ENCODE measurements around the gene ASCL3. TPM values are rescaled to one million over a fixed set of nuclear protein-coding genes. Genes with fewer than 3 reads are reported as not detected.
"Not testable (repeated sequence)": the region's sequence is repeated elsewhere in the genome, so short reads cannot be mapped to it uniquely, and the experiment has no call there.

Gene ASCL3
- total RNA-seq, 2 donors from 2014 or later = not detected

DNA sequence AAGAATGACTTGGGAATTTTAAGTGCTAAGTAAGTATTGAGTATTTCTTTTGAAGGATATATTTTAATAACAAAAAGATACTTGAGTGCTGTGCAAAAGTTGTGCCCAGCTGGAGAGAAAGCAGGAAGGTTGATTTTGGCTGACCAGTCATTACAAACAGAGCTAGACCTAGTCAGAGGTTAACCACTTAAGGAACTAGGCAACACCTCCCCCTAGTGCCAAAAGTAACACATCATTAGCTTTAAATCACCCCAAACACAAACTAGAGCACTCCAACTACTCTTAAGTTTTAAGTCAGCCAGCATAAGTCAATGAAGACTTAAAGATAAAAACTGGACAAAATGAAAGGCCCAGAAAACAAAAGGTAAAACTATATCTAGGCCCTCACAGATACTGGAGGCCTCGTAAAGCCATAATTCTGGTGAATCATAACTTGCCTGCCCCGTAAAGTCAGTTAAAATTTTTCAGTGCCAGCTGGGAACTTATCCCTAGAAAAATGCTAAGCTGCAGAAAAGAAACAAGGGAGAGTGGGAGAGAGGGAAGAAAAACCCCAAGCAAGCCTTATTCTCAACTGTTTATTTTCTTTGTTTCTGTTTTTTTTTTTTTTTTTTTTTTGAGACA, 16.8 kb upstream of the ASCL3 start:
- DNase-seq (no peak), ATAC-seq (peak in 1 of 2 donors; percentile 19)
- intact Hi-C loops (cut with DNase I) = loop anchor here in 1 of 2 donors (5.0 kb wide), 1 partner anchor 272 kb away; no protein-coding TSS in a partner anchor

DNA sequence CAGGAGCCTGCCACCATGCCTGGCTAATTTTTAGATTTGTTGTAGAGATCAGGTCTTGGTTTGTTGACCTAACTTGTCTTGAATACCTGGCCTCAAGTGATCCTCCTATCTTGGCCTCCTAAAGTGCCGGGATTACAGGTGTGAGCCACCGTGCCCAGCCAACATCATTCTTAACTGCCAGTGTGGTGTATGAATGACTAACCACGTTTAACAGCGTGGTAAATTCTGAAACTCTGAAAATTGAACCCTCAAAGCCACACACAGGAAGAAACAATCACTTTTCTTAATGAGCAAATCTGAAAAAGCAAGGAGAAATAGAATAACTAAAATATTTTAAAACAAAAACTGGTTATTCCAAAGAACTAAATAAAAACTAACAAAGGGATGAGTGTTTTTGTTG, 14.0 kb upstream of the ASCL3 start:
- intact Hi-C loops (cut with DNase I) = no loop called here
- ATAC-seq (no peak), DNase-seq (no peak)

DNA sequence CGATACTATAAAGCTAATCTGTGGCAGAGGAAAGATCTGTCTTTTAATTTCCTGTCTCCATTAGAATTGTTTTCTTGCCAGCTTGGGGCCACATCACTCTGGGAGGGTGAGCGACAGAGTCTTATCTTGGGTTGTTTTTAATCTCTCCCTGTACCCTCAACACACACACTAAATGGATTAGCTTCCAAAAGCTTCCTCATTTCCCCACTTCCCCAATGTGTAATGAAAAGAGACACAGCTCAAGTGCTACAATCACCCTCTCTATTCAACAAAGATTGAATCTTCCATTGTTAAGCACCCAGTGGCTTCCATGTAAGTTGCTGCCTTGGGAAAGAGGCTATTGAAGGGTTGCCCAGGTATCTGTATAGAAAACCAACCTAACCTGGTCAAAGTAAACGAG, 6.1 kb upstream of the ASCL3 start:
- DNase-seq = no peak
- no peak for ATAC-seq
- intact Hi-C loops (cut with DNase I) = no loop called here

DNA sequence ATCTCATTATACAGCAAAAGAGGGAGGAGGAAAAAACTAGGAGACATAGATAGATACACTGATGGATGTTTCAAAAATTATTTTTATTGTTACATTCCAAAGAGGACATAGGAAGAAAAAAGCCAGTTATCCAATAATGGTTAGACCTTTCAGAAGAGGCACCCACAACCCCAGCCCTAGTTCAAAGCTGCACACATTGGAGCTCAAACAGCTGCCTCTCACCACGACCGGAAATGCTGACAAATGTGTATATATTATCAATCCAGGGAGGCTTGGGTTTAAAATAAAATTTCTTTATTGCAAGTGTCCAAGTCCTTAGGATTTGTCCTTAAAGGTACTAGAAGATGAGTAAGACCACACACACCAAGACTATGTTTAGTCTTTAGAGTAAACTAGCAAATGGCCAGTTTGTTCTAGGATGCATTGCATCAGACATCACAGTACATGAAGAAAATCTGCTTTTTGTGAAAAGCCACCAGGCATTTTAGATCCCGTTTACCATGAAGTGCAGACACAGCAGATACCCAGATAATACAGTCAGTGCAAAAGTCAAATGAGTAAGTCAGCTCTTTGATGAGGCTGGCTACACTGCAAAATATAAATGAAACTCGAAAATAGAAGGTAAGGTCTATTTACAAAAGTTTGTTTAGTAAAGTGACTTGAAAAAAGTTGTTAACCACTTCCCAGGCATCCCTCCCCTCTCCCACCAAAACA, 4.6 kb upstream of the ASCL3 start:
- intact Hi-C loops (cut with DNase I) = no loop called here
- no peak for ATAC-seq
- DNase-seq = no peak

DNA sequence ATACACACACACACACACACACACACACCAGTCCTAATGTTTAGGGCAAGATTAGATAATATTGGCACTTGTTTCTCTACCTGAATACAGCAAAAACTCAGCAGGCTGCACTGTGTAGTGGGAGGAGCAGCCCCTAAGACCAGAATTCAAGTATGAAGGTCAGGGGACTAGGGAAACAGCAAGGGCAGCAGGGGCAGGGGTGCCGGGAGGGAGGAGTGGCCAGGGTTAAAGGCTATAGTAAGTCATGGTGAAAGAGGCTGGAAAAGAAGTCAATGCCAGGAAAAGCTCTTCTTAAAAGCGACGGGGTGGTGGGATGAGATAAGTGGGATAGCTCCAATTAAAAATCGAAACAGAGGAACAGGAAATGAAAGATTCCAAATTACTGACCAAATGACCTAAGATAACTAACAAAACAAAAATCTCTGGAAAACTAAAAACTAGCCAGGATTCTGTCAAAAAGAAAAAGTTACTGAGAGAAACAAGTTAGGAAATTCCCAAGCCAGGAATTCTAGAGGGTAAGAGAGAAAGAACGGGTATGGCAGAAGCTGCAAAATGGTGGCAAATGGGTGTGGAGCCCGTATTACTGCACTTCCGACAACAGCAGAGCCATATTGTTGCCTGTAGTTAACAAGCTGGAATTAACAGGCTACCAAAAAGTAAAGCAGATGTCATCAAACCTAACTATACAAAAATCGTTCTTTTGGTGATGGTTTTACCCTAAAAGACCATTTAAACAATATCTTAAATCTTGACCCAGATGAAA, 1.3 kb downstream of the ASCL3 start:
- intact Hi-C loops (cut with DNase I) = no loop called here
- no peak for ATAC-seq
- no peak for DNase-seq

DNA sequence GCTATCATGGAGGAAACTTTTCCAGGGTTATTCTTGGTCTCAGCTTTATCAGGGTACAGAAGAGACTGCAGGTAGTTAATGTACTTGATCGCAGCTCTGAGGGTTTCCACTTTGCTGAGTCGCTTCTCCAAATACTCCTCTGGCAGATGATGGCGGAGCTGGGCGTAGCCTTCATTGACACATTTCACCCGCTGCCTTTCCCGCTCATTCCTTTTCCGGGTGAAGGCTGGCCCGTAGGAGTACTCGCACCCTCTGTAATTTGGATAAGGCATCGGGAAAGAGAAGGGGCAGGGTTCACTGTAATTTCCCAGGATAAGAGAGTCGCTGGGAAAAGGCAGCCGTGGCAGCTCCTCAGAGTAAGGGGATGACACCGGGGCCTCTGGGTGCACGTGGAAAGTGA, 5.2 kb downstream of the ASCL3 start:
- intact Hi-C loops (cut with DNase I) = no loop called here
- no peak for ATAC-seq
- no peak for DNase-seq

DNA sequence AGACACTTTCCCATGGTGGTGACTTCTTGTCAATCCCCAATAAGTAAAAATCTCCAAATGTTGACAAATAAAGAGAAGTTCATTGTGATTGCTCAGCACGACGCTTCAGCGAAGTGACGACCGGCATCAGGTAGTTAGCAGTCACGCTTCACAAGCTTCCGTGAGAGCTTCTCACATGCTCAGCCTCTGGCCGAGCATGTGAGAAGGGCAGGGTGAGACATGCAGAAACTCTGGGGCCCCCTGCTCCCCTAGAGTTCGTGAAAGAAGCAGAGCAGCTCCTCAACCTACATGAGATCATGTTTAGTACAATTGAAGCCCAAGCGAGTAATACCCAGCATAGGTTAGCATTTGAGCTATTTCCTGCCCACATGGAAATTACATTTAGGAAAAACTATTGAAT, 5.7 kb downstream of the ASCL3 start:
- ATAC-seq = no peak
- intact Hi-C loops (cut with DNase I) = no loop called here
- no peak for DNase-seq

DNA sequence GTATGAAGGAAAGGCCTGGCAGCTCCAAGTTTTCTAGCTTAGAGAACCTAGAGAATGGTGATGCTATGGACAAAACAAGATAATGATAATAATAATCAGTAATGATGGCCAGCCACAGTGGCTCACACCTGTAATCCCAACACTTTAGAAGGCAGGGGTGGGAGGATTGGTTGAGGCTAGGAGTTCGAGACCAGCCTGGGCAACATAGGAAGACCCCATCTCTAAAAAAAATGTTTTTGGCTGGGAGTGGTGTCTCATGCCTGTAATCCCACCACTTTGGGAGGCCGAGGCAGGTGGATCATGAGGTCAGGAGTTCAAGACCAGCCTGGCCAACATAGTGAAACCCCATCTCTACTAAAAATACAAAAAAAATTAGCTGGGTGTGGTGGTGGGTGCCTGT, 7.0 kb downstream of the ASCL3 start:
- ATAC-seq; DNase-seq; intact Hi-C loops (cut with DNase I): not testable (repeated sequence)

DNA sequence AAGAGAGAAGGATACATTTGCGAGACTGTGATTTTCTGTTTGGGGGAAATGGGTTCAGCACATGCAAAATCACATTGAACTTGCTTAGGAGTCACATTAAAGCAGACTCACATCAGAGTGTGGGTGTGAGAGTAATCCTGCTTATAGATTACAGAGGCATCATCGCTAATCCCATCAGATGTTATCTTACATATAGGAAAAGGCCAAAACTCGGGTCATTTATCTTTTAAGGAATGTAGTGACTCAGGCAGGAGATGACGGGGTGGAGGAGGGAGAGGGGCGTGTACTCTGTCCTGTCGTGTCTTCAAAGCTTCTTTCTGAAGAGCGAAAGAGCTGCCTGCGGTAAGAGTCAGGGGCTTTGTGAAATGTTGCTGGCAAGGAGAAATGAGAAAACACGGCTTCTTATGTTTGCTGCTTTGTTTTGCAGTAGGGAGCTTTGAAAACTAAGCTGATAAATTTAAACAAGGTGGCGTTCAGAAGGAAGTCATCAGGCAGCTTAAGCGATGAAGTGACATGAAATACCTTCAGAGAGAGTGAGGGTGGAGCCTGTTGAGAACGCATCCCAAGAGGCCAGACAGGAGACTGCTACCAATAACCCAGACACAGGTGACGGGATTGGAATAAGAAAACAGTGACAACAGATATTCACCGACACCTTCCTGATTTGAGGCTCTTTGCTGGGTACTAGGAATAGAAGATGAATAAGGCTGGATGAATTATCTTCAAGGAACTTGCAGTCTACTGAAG, 7.9 kb downstream of the ASCL3 start:
- no peak for DNase-seq
- ATAC-seq = peak in 1 of 2 donors; percentile 77
- intact Hi-C loops (cut with DNase I) = no loop called here

DNA sequence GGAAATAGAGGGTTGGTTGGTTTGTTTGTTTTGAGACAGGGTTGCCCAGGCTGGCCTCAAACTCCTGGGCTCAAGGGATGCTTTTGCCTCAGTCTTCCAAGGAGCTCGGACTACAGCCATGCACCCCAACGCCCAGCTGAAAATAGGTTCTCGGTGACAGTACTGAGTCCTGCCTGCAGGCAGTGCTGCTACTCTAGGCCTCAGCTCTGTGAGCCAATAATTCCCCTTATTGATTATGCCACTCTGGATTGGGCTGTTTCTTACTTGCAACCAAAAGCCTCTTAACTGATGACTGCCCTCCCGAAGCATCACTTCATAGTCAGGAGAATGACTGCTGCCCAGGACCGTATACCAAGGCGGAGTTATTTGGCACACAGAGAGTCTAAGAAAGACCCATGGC, 8.9 kb downstream of the ASCL3 start:
- DNase-seq (no peak), ATAC-seq (no peak)
- intact Hi-C loops (cut with DNase I) = no loop called here

DNA sequence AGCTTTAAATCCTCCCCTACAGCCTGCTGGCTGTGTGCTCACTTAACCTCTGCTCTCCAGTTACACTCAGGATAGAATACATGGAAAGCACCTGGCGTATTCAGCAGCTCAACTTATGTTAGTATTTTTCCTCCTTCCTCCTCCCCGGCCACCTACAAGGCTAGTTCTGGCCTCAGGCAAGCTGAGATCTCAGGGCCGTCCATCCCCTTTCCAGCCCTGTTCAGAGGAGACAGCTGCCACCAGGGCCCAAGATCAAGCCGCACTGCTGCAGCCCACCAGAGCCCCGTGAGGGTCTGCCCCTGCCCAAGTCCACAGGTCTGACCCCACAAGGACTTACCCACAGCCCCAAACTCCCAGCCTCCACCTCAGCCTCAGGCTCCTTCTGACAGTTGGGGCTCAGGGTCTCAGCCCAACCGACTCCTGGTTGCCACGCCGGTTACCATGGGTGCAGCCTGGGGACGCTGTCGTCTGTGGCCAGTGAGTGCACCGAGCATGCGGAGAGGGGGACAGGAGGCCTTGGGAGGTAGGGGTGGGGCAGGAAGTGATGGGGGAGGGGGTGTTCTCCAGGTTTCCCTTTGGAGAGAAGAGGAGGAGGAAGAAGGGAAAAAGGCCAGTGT, 10.1 kb downstream of the ASCL3 start, which contains the start of gene C11orf16:
Gene C11orf16 (minus strand): TSS at position 384 of the 617 bp plus-strand sequence. CDS start 639 bp downstream, outside the sequence.
- ATAC-seq = no peak
- intact Hi-C loops (cut with DNase I) = no loop called here
- no peak for DNase-seq

DNA sequence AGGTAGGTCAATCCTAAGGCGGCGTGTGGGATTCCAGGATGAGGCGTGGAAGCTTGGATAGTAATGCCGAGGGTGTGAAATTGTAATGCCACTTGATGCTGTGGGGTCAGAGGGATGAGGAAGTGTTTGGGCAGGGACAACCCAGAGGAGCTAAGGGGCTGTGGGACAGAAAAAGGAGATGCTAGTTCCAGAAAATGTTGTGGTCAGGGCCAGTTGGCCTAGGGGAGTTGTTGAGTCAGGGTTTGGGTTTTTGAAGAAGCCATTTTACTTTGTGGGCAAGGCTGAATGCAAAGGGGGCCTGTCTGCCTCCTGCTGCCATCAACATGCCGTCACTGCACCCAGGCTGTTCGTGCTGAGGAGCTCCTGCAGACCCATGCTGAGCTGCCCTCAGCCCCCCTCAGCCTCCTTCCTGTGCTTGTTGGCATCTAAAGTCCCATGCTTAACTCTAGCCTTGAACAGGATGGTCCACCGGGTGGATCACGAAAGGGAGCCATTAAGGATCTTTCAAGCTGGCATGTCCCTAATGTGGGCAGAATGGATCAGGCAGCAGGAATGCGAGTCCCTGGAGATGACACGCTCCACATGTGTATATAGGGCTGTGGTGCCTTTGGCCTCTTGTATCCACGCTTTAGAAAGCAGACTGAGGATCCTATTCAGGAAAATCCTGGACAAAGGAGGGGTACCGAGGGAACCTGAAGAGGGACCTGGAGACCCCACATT, 12.2 kb downstream of the ASCL3 start:
- ATAC-seq (no peak), DNase-seq (no peak)
- intact Hi-C loops (cut with DNase I) = no loop called here

DNA sequence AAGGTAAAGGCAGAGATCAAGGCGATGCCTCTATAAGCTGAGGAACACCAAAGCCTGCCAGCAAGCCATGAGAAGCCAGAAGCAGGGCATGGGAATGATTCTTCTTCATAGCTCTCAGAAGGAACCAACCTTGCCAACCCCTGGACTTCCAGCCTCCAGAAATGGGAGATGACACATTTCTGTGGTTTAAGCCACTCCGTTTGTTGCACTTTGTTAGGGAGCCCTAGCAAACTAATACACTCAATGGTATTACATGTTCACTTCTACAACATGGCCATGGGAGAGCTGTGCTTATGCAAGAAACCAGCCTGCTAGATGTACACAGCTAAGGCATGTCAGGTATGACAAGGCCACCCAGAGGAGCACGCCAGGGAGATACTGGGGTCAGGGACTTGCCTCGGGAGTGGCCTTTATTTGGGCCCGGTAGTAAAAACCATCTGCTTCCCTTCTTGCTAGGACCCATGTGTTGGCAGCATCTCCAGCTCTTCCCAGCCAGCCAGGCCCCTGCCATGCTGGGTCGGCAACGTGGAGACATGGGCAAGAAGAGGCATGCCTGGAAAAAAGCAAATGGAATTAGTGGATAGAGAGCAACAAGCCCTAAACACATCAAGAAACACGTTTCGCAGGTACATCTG, 13.7 kb downstream of the ASCL3 start:
- no peak for ATAC-seq

DNA sequence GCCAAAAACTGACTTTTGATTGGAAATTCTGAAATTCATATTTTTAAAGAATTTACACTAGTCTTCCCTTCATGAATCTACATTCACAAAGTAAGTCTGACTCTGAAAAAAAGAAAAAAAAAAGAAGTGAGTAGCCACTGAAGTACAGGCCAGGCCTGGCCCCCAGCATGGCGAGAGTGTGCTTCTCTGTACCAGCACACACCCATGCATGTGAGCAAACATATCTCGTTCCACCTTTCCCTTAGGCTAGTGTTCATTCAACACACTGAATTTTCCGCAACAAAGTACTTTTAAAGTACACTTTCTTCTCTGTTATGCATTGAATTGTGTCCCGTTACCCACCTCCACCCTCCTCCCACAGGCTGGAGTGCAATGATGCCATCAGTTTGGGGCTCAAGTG, 14.6 kb downstream of the ASCL3 start:
- no peak for DNase-seq
- intact Hi-C loops (cut with DNase I) = no loop called here
- no peak for ATAC-seq

More for the DNA sequence above, 13.7 kb downstream of the ASCL3 start:
- intact Hi-C loops (cut with DNase I) = no loop called here
- no peak for DNase-seq

DNA sequence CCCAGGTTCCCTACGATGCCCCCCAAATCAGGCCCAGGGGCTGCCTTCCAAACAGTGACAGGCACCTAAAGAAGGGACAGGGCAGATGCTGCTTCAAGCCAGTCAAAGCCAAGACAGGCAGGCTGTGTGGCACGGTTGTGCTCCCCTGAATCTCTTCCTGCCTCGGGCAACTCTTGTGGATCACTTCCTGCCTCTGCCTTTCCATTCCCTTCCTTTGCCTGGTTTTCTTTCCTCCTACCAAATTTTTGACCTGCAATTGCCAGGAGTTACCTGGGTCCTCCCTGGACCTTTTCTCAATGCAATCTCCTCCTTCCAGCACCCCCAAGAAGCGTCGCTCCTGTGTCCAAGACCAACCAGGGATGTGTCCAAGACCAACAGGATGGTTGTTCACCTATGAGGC, 15.6 kb downstream of the ASCL3 start:
- no peak for ATAC-seq
- intact Hi-C loops (cut with DNase I) = no loop called here
- DNase-seq = no peak

DNA sequence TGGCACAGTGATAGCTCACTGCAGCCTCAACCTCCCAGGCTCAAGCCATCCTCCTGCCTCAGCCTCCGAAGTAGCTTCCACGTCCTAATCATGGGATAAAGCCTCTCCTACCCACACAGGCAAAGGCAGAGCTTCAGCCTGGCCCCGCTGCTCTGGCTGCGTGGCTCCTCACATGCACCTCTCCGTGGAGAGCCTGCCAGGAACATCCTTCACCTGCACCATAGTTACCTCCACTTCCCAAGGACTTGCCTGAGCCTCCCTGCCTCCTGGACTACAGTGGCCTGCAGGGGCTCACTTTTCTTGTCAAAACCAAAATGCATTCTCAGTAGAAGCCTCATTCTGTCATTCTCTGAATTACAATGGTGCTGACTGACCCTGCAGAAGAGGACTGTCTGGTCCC, 16.6 kb downstream of the ASCL3 start:
- intact Hi-C loops (cut with DNase I) = no loop called here
- no peak for DNase-seq
- no peak for ATAC-seq

DNA sequence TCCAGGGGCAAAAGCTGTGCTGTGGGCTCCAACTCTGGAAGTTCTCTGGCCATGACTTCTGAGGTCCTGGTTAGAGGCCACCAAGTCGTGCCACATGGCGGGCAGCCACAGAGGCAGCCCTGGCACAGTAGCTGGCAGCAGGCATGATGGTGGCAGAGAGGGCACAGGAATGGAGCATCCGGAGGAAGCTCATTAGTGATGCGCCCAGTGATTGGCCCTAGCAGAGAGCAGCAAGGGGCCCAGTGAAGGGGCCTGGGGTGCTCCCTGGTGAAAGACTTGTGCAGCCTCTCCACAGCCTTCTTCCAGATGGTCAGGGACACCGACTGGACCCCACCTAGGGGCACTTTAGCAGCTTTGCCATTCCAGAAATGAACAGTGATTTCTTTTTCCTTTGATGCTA, 17.1 kb downstream of the ASCL3 start:
- DNase-seq (no peak), ATAC-seq (no peak)
- intact Hi-C loops (cut with DNase I) = no loop called here

DNA sequence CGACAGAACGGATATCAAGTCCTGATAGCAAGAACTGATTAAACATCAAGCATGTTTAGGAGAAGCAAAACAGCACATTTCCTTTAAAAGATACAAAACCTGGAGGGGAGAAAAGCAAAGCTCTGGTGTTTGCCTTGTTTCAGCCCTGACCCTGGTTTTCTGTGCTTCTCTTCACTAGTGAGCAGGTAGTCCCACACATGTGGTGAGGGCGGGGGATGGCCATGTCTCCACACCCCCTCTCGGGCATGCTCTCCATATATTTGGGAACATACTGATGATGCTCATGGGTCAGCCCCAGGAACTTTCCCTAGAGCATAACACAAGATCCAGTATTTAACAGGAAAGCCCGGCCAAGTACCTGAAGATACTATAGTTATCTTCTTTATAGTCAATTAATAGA, 20.1 kb downstream of the ASCL3 start:
- no peak for ATAC-seq
- intact Hi-C loops (cut with DNase I) = no loop called here
- no peak for DNase-seq
